ENCODE measurements around the gene PWWP2A.
A peak's percentile ranks its signal among the peaks of the same experiment; 100 is the strongest.

PWWP2A gene

DNA sequence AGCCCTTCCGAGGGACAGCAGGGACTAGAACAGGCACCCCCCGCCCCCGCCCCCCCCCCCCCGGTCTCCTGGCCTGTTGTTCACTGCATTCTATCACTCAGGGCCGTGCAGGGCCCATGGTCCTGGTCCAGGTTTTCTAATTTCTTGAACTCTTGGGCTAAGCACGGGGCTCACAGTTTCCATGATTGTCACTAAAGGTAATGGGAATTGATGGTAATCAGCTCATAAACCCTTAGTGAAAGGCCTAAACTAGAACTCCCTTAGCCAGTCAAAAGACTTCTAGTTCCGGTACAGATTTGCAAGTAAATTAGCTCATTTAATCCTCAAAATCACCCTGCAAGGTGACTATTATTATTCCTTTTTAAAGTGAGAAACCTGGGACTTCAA lies 14.7 kb upstream of the PWWP2A start:
- DNase-seq (ENCODE audit: low read depth): no peak
- H3K4me3 ChIP-seq (ENCODE audit: low read depth, low read length): no peak overlapping the region

DNA sequence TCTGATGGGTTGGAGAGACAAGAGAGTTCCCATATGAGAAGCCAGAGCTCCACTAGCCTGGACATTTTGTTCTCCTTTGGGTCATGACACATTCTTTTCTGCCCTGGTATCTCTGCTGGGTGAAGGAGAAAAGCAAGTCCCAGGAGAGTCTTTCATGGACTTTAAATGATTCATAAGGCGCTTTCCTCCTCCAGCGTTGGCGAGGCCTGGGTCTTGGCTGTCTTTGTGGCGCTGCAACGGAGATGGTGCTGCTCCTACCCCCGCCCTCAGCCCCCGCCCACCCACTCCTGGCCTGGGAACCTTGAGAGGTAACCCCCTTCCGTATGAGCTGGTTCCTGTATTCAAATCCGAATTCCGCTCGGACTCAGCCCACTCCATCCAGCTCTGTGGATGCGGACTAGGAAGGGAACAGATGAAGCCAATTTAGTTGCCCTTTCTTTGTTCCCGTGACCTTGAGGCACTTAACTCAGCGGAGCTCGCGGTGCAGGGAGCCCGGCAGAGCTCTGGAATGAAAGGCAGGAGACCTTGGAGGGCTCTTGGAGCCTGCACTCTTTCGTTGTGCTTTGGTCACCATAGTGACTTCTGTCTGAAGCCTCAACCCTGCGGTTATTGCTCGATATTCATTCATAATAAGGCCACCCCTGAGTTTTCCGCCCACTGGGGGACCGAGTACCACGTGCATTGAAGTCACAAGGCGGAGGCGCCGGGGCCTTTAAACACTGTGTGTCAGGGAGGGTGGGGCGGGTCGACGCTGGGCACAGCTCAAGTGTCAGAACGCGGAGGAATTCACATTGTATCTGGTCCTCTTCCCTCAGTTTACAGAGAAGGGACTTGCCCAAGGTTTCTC lies 14.0 kb upstream of the PWWP2A start:
- H3K4me3 ChIP-seq (ENCODE audit: low read depth, low read length): no peak overlapping the region
- peak; percentile 64 for DNase-seq (ENCODE audit: low read depth)

DNA sequence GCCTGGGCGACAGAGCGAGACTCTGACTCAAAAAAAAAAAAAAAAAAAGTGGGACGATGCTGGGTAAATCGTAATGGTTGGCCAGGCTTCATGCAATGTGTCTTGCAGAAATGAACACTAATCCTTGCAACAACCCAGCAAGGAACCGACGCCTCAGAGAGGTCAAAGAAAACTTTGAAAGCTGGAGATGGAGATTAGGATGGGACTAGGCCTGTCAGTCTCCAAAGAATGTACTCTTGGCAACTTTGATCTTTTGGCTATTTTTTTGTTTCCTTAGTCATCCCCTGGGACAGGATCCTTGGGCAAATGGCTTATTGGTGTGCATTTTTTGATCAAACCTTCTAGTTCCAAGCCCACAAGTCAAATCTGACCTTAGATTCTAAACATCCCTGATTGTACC lies 10.6 kb upstream of the PWWP2A start:
- no peak overlapping the region for H3K4me3 ChIP-seq (ENCODE audit: low read depth, low read length)
- no peak for DNase-seq (ENCODE audit: low read depth)

DNA sequence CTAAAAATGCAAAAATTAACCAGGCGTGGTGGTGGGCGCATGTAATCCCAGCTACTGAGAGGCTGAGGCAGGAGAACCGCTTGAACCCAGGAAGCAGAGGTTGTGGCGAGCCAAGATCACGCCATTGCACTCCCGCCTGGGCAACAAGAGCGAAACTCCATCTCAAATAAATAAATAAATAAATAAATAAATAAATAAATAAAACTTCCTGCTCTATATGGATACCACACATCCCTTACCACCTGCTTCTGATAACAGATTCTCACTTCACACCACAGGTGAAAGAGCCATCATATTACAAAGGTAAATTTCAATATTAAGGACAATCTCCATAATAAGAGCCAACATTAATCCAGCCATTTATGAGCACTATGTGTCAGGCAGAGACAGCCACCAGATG lies 9.4 kb upstream of the PWWP2A start:
- no peak for DNase-seq (ENCODE audit: low read depth)
- no peak overlapping the region for H3K4me3 ChIP-seq (ENCODE audit: low read depth, low read length)

DNA sequence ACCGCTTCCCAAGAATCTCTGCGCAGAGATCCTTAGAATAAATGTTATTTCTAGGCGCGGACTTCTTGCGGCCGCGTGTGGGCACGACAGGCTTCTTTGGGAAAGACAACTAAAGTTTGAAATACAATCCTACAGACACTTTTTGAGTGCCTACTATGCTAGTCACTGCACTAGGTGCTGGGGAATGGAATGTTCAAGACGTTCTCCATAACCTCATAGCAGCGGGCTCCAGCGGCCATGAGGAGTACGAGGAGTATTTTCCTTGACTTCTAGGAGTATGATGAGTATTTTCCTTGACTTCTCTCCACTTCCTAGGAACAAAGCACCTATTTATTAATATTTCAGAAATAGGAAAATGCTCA lies 636 bp upstream of the PWWP2A start:
- no peak for DNase-seq (ENCODE audit: low read depth)
- no peak overlapping the region for H3K4me3 ChIP-seq (ENCODE audit: low read depth, low read length)

DNA sequence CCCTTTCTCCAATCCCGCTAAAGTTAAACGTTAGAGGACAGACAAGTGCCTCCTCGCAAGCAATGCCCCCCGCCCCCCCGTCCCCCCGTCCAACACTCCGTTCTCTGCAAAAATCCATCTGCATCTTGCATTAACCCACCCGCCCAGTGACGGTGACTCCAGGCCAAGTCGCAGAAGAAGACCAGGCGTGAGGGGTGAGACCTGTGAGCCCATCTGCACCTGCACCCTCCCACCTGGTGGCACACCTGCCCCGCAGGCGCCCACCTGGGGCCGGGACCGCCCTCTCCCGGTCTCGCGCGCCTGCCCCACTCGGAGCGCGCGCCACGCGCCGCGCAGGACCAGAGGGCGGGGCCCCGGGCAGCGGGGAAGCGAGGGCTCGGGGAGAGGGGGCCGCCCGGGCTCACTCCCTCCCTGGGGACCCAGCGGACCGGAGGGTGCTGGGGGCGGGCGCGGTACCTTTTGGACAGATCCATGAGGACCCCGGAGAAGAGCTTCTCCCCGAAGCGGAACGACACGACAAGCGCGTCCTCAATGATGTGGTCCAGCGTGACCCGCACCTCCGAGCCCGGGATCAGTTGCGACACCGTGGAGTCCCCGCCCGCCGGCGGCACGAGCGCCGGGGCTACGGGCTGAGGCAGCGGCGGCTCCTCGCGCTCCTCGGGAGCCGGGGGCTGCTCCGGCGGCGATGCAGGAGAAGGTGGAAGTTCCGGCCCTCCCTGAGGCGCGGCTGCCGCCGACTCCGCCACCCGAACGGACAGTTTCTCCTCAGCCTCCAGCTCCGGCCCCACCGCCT lies 705 bp downstream of the PWWP2A start:
- H3K4me3 ChIP-seq (ENCODE audit: low read depth, low read length): peak overlapping the region; percentile 67
- no peak for DNase-seq (ENCODE audit: low read depth)

DNA sequence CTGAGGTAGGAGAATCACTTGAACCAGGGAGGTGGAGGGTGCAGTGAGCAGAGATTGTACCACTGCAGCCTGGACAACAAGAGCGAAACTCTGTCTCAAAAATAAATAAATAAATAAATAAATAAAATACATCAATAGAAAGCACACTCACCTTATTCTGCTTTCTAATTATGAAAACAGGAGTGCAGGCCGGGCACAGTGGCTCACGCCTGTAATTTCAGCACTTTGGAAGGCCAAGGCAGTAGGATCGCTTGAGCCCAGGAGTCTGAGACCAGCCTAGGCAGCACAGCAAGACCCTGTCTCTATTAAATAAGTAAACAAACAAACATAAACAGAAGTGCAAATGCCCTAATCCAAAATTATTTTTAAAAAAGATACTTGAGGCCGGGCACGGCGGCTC lies 2.3 kb downstream of the PWWP2A start:
- no peak overlapping the region for H3K4me3 ChIP-seq (ENCODE audit: low read depth, low read length)

DNA sequence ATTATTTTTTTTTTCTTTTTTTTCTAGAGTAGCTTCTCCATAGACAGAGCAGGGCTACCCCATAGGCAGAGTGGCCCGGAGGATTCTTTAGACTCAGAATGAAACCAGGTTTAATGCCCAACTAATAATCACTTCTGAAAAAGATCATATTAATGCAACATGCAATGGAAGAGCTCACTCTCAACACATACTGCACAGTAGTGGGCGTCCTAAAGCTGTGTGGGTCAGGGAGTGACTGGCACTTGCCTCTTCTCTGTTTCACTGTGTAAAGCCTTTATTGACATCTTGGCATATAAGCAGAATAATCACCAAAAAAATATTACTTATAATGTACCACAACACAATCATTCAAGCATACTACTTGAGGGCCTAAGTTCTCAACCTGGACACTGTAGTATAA lies 11.1 kb downstream of the PWWP2A start:
- H3K4me3 ChIP-seq (ENCODE audit: low read depth, low read length): no peak overlapping the region
- no peak for DNase-seq (ENCODE audit: low read depth)

More for the DNA sequence above, 2.3 kb downstream of the PWWP2A start:
- no peak for DNase-seq (ENCODE audit: low read depth)

DNA sequence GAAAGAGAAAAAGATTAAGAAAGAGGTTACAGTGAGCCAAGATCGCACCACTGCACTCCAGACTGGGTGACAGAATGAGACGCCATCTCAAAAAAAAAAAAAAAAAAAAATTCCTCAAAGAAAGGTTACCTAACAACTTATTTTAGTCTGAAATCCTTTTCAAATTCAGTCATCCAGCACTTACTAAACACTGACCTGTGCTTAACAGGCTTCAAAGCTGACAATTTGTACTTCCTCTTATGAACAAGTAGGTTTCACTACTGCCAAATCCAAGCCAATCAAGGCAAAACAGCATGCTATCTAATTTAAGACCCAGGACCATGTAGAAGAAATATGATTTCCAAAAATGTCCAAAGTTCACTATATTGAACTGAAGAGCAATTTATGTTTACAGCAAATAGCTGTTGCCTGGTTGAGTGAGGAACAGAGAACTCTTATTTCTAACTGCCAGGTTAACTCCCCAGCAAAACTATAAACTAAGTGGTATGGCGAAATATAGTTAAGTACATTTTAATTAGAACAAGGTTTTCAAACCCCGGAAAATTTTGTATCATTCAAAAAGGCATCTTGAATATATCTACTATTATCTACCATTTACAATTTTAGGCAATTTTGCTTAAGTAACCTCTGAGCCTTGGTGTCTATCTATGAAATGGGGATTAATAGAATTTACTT lies 13.4 kb downstream of the PWWP2A start:
- DNase-seq (ENCODE audit: low read depth): no peak
- no peak overlapping the region for H3K4me3 ChIP-seq (ENCODE audit: low read depth, low read length)

DNA sequence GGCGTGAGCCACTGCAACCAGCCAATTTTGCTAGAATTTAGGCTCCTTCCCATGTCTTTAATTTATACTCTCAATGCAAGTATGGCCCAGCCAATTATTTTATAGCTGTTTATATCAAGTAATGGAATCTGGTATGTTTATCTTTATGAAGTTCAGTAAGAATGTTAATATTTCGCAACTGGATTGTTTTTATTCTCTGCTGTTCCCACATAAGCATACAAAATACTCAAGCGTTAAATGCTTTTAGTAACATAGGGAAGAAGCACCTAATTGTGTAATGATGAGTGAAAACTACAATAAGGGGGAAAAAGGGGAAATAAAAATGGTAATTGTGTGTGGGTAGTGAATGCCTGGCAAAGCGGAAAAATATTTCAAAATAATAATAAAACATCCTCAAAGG lies 21.3 kb downstream of the PWWP2A start:
- DNase-seq (ENCODE audit: low read depth): peak; percentile 10
- H3K4me3 ChIP-seq (ENCODE audit: low read depth, low read length): no peak overlapping the region

DNA sequence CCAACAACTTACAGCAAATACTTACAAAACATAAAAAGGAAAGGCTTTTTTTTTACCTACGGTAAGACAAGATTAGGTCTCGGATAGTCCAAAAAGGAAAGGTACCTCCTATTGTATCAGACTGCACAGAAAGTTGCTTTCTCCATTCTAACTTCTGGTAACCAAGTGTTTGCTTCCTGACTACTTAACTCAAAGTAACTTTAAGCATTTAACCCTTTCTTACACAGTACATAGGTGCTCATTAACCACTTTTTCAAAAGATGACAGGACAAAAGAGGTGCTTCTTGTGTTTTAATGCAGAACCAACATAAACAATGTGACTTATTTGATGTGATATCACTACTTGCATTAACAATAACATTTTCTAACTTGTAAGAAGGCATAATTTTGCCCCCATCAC lies 23.1 kb downstream of the PWWP2A start:
- H3K4me3 ChIP-seq (ENCODE audit: low read depth, low read length): no peak overlapping the region
- DNase-seq (ENCODE audit: low read depth): no peak

DNA sequence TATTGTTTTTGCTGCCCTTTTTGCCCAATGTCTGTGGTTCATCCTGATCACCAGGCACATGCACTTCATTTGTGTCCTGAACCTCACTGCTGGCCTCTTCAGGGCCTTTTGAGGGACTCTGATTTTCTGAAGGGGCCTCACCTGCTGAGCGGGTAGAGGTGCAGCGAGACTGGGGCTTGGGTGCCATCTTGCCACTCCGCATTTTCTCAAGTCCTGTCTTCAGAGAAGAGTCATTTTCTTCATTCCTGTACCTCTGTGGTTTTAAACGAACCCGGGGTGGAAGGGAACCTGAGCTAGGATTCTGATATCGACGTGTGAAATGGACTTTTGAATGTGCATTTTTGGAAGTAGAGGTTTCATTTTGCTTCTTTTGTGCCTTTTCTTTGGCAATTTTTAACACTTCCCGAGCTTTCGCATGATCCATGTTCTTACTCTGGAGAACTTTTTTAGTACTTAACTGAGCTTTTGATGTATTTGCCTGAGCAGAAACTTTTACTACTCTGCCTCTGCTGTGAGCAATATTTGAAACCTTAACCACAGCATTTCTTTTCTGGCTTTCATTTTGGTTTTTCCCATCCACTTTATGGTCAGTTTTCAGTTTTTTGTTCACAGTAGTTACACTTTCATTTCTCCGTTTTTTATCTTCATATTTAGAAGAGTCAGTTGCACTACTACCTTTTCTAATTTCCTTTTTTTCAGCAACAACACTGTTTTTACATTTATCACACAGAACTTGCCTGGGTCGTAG lies 26.1 kb downstream of the PWWP2A start:
- H3K4me3 ChIP-seq (ENCODE audit: low read depth, low read length): no peak overlapping the region
- DNase-seq (ENCODE audit: low read depth): no peak

DNA sequence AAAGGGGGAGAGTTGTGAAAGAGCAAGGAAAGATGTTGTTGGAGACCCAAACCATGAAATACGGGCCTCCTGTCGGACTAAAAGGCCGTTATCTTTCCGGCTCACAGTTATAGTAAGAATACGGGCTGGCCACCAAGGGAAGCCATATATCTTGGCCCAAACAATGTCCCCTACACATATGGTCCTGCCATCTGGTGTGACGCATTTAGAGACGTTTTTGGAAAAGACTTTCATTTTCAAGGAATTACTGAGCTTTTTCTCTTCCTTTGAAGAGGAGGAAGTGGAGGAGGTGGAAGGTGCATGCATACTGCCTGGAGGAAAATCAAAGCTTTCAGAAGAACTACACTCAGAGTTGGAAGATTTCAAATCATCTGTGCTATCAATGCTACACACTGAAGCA lies 26.7 kb downstream of the PWWP2A start:
- DNase-seq (ENCODE audit: low read depth): no peak
- H3K4me3 ChIP-seq (ENCODE audit: low read depth, low read length): no peak overlapping the region

DNA sequence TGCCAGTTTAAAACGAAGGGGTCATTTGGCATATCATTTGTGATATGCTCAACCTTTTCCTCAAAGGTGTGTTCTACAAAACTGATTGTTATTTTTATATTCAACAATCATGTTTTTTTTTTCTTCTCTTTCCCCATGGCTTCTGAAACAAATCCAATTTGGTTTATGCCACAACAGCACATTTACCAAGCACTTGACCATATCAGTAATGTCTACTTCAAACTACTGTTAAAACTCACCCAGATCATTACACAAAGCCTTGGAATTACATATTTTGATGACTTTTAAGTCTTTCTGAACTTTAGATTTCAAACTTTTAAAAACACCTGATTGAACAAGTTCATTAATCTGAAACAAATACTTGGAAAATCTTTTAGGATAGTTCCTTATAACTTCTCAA lies 29.2 kb downstream of the PWWP2A start:
- no peak for DNase-seq (ENCODE audit: low read depth)
- H3K4me3 ChIP-seq (ENCODE audit: low read depth, low read length): no peak overlapping the region

DNA sequence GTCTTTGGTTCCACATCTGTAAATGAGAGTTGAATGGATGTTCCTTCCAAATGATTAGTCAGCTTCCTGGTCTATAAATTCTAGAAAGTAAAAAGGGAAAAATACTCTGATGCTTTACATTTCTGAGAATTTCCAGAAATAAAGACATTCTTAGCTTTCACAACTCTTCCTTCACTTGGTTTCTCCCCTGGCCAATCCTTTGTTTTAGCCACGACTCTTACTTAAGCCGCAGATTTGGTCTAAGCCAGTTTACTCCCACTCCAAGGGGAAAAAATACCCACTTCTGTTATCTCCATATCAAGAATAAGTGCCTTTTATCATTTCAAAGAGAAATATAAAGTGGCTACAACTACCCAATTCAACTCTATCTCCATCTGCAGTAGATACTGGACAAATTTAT lies 29.7 kb downstream of the PWWP2A start:
- DNase-seq (ENCODE audit: low read depth): no peak
- H3K4me3 ChIP-seq (ENCODE audit: low read depth, low read length): no peak overlapping the region

DNA sequence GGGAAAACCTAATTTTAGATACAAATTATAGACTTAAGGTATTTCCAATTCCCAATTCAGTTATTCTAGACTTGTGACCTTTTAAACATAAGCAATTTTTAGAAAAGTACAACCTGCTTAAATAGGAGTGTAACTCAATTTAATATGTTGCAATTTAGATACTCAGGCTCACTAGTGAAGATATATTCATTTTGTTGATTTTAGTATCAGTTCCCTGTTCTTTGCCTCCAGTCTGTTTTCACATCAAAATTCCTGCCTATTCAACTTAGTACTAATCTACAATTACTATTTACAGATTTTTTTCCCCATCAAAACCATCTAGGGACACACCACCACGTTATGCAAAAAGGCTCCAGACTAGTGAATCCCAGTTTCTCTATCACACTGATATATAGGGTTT lies 30.4 kb downstream of the PWWP2A start:
- DNase-seq (ENCODE audit: low read depth): no peak
- H3K4me3 ChIP-seq (ENCODE audit: low read depth, low read length): no peak overlapping the region

DNA sequence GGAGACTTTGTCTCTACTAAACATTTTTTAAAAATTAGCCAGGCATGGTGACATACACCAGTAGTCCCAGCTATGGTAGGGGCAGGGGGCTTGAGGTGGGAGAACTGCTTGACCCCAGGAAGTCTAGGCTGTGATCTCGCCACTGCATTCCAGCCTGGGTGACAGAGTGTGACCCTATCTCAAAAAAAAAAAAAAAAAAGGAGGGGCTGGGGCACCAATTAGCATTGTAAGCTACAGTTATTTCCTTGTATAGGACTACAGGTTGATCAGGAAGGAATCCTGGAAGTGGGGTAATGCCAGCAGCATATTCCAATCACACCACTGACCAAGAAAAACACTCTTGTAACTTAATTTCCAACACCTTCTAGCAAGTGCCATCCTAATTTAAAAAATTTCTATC lies 32.1 kb downstream of the PWWP2A start:
- H3K4me3 ChIP-seq (ENCODE audit: low read depth, low read length): no peak overlapping the region
- no peak for DNase-seq (ENCODE audit: low read depth)

DNA sequence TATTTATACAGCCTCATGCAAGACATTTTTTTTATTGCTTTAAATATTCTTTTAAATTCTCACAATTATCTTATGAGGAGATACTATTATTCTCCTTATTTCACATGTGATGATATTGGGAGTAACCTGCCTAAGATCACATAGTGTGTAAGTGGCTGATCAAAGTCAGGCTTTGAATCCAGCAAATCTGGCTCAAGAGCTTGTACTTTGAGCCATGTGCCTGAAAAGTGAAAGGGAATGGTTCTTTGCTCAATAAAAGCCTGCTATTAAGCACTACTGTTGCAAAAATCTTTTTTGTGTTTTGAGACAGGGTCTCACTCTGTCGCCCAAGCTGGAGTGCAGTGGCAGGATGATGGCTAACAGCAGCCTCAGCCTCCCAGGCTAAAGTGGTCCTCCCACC lies 35.1 kb downstream of the PWWP2A start:
- no peak overlapping the region for H3K4me3 ChIP-seq (ENCODE audit: low read depth, low read length)
- DNase-seq (ENCODE audit: low read depth): no peak

DNA sequence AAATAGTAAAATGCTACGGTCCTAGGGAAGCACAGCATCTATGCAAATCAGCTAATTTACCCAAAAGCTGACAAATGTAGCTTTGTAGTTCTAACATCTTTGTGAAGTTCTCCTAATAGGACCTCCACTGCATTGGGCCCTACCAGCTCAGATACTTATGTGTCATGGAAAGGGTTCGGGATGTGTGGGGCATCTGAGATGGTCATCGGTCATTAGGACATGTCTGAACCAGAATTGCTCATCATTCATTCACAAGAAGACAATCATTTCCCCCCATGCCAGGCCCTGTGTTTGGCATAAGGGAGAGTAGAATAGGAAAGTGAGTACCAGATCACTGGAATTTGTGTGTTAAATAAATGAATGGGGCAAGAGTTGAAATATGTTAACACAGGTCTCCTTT lies 35.7 kb downstream of the PWWP2A start:
- H3K4me3 ChIP-seq (ENCODE audit: low read depth, low read length): no peak overlapping the region
- DNase-seq (ENCODE audit: low read depth): no peak

Measured in skeletal muscle cell (primary cell).